GM18519 (cell line): ENCODE measurements around the gene PRKCA.
"Not testable (repeated sequence)": the region's sequence is repeated elsewhere in the genome, so short reads cannot be mapped to it uniquely, and the experiment has no call there.

ENCODE experiments used
- ATAC-seq: cut with Tn5 transposase; IDR thresholded peaks from one replicate; pipeline ENCODE4 v1.9.1; 2021; ENCODE audit warnings: mild to moderate bottlenecking, moderate library complexity; ENCODE audit not compliant: unreplicated experiment, low FRiP score

The PRKCA gene

DNA sequence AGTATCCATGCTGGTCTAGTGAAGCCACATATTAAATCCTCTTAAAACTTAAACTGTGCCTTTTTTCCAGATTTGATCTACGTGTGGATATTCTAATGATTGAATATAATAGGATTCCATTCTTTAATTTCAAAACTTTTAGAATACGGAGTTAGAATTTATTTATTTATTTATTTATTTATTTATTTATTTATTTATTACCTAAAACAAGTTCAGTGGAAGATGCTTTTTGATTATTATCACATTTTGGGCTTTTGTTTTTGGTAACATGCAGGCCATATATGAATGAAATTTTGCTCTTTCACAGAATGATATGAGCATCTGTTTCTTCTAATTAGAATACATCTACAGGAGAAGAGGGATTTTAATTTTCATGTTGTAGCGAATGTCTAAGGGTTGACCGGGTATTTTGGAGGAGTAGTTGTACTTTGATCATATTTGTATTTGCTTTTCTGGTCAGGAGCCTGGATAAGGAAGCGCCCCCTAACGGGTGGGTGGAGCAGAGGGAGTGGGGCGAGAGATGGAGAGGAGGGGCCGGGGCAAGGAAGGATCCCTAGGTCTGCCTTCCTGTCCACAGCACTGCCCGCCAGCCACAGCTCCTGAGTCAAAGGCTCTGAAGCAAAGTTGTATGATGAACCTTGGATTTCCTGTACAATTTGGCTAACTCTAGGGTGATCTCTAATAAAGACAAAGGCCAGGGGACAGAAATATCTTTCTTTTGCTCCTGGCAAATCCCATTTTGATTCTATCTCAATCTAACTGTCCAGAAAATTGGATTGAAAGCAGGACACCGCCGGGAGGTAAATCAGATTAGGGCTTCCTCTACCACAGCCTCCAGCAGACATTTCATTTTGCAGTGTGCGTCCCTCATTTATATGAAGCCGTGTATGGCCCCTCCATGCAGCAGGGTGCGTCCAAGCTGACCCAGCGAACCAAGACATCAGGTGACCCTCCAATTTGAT lies 149.1 kb downstream of the PRKCA start:
- no peak for ATAC-seq

DNA sequence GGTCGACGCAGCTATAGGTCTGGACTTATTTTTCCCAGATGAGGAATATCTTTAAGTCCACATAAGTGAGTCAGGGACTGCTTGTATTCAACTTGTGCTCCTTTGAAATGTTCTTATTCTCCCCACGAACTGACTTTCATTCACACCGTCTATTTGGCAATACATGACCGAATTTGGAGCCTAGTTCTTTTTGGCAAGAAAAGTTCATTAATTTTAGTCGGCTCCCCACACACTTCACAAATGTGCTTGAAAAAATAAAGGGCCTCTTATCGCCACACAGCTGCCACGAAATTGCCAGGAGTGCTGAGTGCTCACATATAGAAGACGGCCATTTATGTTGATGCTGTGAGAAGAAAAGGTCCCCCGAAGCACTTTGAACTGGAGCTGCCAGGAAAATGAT lies 152.6 kb downstream of the PRKCA start:
- no peak for ATAC-seq

DNA sequence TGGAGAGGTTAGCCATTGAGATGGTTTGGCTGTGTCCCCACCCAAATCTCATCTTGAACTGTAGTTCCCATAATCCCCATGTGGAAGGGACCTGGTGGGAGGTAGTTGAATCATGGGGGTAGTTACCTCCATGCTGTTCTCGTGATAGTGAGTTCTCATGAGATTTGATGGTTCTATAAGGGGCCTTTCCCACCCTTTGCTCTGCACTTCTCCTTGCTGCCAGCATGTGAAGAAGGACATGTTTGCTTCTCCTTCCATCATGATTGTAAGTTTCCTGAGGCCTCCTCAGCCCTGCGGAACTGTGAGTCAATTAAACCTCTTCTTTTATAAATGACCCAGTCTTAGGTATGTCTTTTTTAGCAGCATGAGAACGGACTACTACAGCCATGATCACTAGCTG lies 155.1 kb downstream of the PRKCA start:
- not testable (repeated sequence) for ATAC-seq

- ATAC-seq = no peak
These were observed 156.4 kb downstream of the PRKCA start for GRCh38 chr17:66458782-66459181.

- ATAC-seq = no peak
These were observed 157.4 kb downstream of the PRKCA start for GRCh38 chr17:66459811-66460270.

DNA sequence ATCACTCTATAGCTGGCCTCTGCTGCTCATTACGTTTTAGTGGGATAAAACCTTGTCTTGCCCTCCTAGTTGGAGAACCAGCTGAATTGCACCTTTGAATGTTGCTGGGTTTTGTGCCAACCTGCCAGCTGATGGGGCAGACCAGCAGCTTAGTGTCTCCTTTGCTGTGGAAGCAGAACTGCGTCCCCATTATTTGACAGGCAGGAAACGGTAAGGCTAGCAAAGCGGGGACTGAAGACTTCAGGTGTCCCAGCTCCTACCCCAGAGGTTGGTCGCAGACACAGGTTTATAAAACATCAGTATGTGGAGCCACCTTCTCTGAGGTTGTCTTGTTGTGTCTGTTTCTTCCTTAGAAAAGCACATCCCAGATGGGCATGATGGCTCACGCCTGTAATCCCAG lies 158.1 kb downstream of the PRKCA start:
- ATAC-seq = no peak

DNA sequence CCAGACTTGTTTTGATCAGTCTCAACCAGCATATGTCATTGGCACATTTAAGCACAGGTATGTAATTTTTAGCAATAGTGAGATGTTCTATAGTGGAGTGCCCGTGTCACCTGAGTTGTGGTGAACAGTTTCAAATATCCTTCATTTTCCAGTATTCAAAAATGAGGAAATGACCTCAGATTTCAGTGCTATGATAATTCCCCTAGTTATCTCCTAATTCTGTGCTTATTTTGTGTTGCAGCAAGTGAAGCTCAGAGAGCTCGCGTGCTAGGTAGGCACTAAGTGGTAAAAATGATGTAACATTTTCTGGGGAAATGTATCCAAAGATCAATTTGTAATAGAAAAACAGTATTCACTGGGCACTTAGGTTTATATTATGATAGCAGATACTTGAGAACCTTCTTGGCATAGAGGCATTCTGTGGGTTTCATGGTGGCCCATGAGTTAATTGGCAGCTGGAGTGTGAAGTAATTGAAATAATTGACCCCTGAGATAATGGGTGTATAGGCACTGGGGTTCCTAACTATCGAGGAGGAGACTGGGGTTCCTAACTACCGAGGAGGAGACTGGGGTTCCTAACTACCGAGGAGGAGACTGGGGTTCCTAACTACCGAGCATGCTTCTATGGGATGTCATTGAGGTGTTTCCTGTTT lies 159.1 kb downstream of the PRKCA start:
- ATAC-seq = no peak

- ATAC-seq = no peak
These were observed 159.6 kb downstream of the PRKCA start for GRCh38 chr17:66462010-66462409.

GRCh38 chr17:66464921-66465320 lies 162.5 kb downstream of the PRKCA start:
- no peak for ATAC-seq

- ATAC-seq = no peak
These were observed 163.3 kb downstream of the PRKCA start for GRCh38 chr17:66465701-66466100.

DNA sequence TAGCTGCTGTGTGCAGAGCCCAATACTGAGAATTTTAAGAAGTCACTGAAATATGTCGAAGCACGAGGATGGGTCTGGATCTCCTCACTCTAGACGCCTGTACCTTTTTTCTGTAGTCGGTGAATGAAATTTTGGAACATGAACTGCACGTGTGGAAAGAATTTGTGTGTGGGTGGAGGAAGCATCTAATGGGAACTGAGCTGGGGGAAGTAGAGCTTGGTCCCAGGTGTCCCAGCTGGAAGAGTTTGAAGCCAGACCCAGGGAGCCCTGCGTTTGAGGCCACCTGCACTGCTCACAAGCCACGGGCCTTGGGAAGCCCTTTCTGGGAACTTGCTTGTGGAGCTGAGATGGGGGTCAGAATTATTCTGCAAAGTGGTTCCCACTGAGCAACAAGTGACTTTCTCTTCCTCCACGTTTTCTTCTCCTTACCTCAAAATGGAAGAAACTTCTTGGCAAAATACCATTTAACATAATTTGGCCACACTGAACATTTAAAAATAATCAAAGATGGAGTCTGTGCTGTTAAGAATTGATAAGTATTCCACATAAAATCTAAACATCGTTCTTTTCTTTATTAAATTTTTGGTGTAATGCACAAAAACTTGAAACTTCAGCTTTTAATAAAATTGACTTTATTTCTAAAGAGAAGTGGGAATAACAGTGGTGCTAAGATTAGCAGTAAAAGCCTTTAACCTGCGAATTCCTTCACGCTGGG lies 163.8 kb downstream of the PRKCA start:
- ATAC-seq = no peak

DNA sequence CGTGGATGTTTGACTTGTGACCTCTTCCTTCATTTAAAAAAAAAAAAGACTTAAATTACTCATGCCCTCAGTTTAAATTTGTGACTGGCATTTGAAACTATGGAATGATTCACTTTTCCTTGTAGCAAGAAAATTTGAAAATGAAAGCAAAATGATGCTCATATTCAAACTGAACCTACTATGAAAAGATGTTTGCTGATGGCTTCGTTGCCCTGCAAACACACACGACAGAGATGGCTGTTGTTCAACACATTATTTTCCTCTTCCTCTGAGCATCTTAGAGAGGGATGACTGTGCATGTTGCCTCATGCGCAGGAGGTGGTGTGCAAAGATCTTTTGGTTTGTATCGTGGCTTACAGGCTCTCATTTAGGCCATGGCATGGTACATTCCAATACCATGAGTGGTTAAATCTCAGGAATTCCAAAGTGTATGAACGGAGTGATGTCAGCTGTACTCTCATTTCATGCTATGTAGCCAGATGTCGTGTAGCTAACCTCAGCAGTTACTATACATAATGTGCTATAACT lies 164.5 kb downstream of the PRKCA start:
- no peak for ATAC-seq

- no peak for ATAC-seq
These were observed 165.4 kb downstream of the PRKCA start for GRCh38 chr17:66467766-66468165.

GRCh38 chr17:66468241-66469087 lies 166.1 kb downstream of the PRKCA start:
- ATAC-seq = no peak

DNA sequence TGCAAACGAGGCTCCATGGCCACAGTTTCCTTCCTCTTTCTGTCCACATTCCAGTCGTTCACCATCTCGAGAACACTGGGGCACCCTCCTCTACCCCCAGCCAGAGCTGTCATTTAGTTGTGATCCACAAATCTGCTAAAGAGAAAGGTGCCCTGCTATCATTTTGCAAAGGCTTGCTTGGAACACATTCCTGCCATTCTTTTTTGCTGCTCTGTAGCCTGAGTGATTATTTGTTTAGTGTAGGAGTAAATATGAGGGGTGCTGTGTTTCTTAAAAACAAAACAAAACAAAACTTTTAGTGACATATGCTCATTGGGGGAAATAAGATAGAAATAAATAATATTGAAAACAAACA lies 166.7 kb downstream of the PRKCA start:
- ATAC-seq = no peak

DNA sequence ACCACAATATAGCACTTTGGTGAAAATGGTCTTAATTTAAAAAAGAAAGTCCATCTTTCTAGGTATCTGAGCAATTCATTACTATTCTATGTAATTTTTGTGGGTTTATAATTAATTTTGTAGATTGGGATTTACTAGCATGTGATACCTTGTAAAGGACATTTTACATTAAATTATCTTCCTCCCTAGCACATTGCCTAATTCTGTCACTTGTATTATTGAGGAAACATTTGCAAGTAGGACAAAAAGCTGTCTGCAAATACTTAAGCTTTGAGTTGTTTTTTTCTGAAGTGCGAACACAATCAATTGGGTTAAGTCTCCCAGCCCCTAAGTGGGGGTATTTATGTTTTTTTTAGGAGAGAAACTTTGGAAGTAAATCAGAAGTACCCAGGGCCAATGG lies 167.0 kb downstream of the PRKCA start:
- no peak for ATAC-seq

- no peak for ATAC-seq
These were observed 167.5 kb downstream of the PRKCA start for GRCh38 chr17:66469890-66470289.

GRCh38 chr17:66472123-66472522 lies 169.7 kb downstream of the PRKCA start:
- no peak for ATAC-seq

GRCh38 chr17:66474258-66474657 lies 171.8 kb downstream of the PRKCA start:
- ATAC-seq = no peak
